ENCODE data around the gene IPO4.

IPO4 gene

GRCh38 chr14:24196071-24197055 lies 7.7 kb upstream of the IPO4 start:
- DNase-seq (ENCODE audit: low read depth in 1 of 2, low spot score in 1 of 2) = no peak
- no peak for TF ChIP-seq JUND (IDR thresholded peaks at IDR 0.05; ENCODE audit: low read depth)
- in situ Hi-C loops (cut with HindIII; ENCODE audit: low pct_unique_long_range_greater_than_20kb, low sequenced_read_pairs) = no loop called here

GRCh38 chr14:24195186-24196070 lies 6.8 kb upstream of the IPO4 start, which contains the start of gene TM9SF1:
Gene TM9SF1, minus strand, starts transcription at chr14:24195441. Its CDS starts 422 bp downstream, at chr14:24195019.
- no peak for TF ChIP-seq JUND (IDR thresholded peaks at IDR 0.05; ENCODE audit: low read depth)
- DNase-seq (ENCODE audit: low read depth in 1 of 2, low spot score in 1 of 2) = peak; percentile 63 to 80

GRCh38 chr14:24194873-24195185 lies 6.2 kb upstream of the IPO4 start:
- no peak for DNase-seq (ENCODE audit: low read depth in 1 of 2, low spot score in 1 of 2)
- TF ChIP-seq JUND (IDR thresholded peaks at IDR 0.05; ENCODE audit: low read depth) = no peak
- in situ Hi-C loops (cut with HindIII; ENCODE audit: low pct_unique_long_range_greater_than_20kb, low sequenced_read_pairs) = no loop called here

More at GRCh38 chr14:24195186-24196070, 6.8 kb upstream of the IPO4 start, which contains the start of gene TM9SF1:
- in situ Hi-C loops (cut with HindIII; ENCODE audit: low pct_unique_long_range_greater_than_20kb, low sequenced_read_pairs) = no loop called here

GRCh38 chr14:24194186-24194872 lies 5.7 kb upstream of the IPO4 start:
- in situ Hi-C loops (cut with HindIII; ENCODE audit: low pct_unique_long_range_greater_than_20kb, low sequenced_read_pairs) = no loop called here
- TF ChIP-seq JUND (IDR thresholded peaks at IDR 0.05; ENCODE audit: low read depth) = no peak
- no peak for DNase-seq (ENCODE audit: low read depth in 1 of 2, low spot score in 1 of 2)

GRCh38 chr14:24192933-24193332 lies 4.3 kb upstream of the IPO4 start:
- TF ChIP-seq JUND (IDR thresholded peaks at IDR 0.05; ENCODE audit: low read depth) = no peak
- in situ Hi-C loops (cut with HindIII; ENCODE audit: low pct_unique_long_range_greater_than_20kb, low sequenced_read_pairs) = no loop called here
- DNase-seq (ENCODE audit: low read depth in 1 of 2, low spot score in 1 of 2) = no peak

- no peak for DNase-seq (ENCODE audit: low read depth in 1 of 2, low spot score in 1 of 2)
- in situ Hi-C loops (cut with HindIII; ENCODE audit: low pct_unique_long_range_greater_than_20kb, low sequenced_read_pairs) = no loop called here
- no peak for TF ChIP-seq JUND (IDR thresholded peaks at IDR 0.05; ENCODE audit: low read depth)
These were observed 1.8 kb upstream of the IPO4 start for GRCh38 chr14:24190416-24190815.

GRCh38 chr14:24189460-24189859 lies 844 bp upstream of the IPO4 start:
- TF ChIP-seq JUND (IDR thresholded peaks at IDR 0.05; ENCODE audit: low read depth) = no peak
- no peak for DNase-seq (ENCODE audit: low read depth in 1 of 2, low spot score in 1 of 2)
- in situ Hi-C loops (cut with HindIII; ENCODE audit: low pct_unique_long_range_greater_than_20kb, low sequenced_read_pairs) = no loop called here

- in situ Hi-C loops (cut with HindIII; ENCODE audit: low pct_unique_long_range_greater_than_20kb, low sequenced_read_pairs) = no loop called here
- no peak for TF ChIP-seq JUND (IDR thresholded peaks at IDR 0.05; ENCODE audit: low read depth)
- no peak for DNase-seq (ENCODE audit: low read depth in 1 of 2, low spot score in 1 of 2)
These were observed 401 bp upstream of the IPO4 start for GRCh38 chr14:24189059-24189375.

GRCh38 chr14:24187539-24187915 lies 1.1 kb downstream of the IPO4 start:
- no peak for TF ChIP-seq JUND (IDR thresholded peaks at IDR 0.05; ENCODE audit: low read depth)
- in situ Hi-C loops (cut with HindIII; ENCODE audit: low pct_unique_long_range_greater_than_20kb, low sequenced_read_pairs) = no loop called here
- DNase-seq (ENCODE audit: low read depth in 1 of 2, low spot score in 1 of 2) = no peak

- no peak for DNase-seq (ENCODE audit: low read depth in 1 of 2, low spot score in 1 of 2)
- TF ChIP-seq JUND (IDR thresholded peaks at IDR 0.05; ENCODE audit: low read depth) = no peak
- in situ Hi-C loops (cut with HindIII; ENCODE audit: low pct_unique_long_range_greater_than_20kb, low sequenced_read_pairs) = no loop called here
These were observed 1.6 kb downstream of the IPO4 start for GRCh38 chr14:24186831-24187538.

GRCh38 chr14:24185741-24186140 lies 2.9 kb downstream of the IPO4 start:
- no peak for TF ChIP-seq JUND (IDR thresholded peaks at IDR 0.05; ENCODE audit: low read depth)
- no peak for DNase-seq (ENCODE audit: low read depth in 1 of 2, low spot score in 1 of 2)
- in situ Hi-C loops (cut with HindIII; ENCODE audit: low pct_unique_long_range_greater_than_20kb, low sequenced_read_pairs) = no loop called here

GRCh38 chr14:24185026-24185425 lies 3.6 kb downstream of the IPO4 start:
- no peak for DNase-seq (ENCODE audit: low read depth in 1 of 2, low spot score in 1 of 2)
- in situ Hi-C loops (cut with HindIII; ENCODE audit: low pct_unique_long_range_greater_than_20kb, low sequenced_read_pairs) = no loop called here
- no peak for TF ChIP-seq JUND (IDR thresholded peaks at IDR 0.05; ENCODE audit: low read depth)
